ENCODE data around the gene IRS2.

GRCh38 chr13:109715902-109716301 lies 70.5 kb downstream of the IRS2 start:
- TF ChIP-seq CTCF (IDR thresholded peaks at IDR 0.05; ENCODE audit: extremely low read depth in 1 of 2, insufficient read depth in 1 of 2, low read depth in 1 of 2, low read length in 2 of 2) (no peak), EZH2 (IDR thresholded peaks at IDR 0.05; ENCODE audit: borderline replicate concordance, low read depth, low read length, severe bottlenecking) (no peak), MAX (IDR thresholded peaks at IDR 0.05; ENCODE audit: insufficient read depth, insufficient read length) (no peak), POLR2AphosphoS5 (IDR thresholded peaks at IDR 0.05; ENCODE audit: insufficient read depth, low read depth, low read length) (no peak), POLR2A (IDR thresholded peaks at IDR 0.05; ENCODE audit: low read depth, low read length) (no peak), FOS (IDR thresholded peaks at IDR 0.05; ENCODE audit: borderline replicate concordance, insufficient read depth, low read length) (no peak), MYC (IDR thresholded peaks at IDR 0.05; ENCODE audit: low read depth, low read length) (no peak), GATA2 (IDR thresholded peaks at IDR 0.05; ENCODE audit: insufficient read depth, insufficient read length, low read depth, low read length) (no peak), JUN (IDR thresholded peaks at IDR 0.05; ENCODE audit: borderline replicate concordance, insufficient read depth, insufficient read length, low read depth) (no peak)
